GM21576 (cell line): ENCODE data around the gene NLE1.
A peak's percentile ranks its signal among the peaks of the same experiment; 100 is the strongest.

Source experiments
- ATAC-seq: cut with Tn5 transposase; IDR thresholded peaks from one replicate; pipeline ENCODE4 v1.9.1; 2021; ENCODE audit warnings: mild to moderate bottlenecking, moderate library complexity; ENCODE audit not compliant: unreplicated experiment

NLE1 gene

DNA sequence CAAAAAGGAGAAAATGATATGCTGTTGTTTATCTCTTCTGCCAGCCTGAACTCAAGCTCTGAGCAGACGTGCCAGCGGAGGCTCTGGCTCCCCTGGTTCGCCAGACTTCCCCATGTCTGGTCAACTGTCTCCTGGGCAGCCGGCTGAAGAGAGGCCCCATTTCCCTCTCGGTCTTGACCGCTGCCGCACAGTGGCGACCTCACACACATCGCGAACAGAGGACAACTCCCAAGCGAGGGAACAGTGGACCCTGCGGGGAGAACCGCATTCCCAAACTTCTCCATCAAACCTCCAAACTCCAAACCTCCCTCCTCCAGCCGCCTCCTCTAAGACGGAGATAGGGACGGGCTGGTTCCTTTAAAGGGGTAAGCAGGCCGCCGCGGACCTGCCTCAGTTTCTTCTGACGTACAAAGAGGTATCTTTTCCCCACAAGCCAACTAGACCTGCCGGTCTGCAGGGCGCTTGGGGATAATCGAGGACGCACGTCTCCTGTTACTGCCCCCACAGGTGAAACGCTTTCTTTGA lies 53.7 kb downstream of the NLE1 start:
- peak; percentile 20 for ATAC-seq

DNA sequence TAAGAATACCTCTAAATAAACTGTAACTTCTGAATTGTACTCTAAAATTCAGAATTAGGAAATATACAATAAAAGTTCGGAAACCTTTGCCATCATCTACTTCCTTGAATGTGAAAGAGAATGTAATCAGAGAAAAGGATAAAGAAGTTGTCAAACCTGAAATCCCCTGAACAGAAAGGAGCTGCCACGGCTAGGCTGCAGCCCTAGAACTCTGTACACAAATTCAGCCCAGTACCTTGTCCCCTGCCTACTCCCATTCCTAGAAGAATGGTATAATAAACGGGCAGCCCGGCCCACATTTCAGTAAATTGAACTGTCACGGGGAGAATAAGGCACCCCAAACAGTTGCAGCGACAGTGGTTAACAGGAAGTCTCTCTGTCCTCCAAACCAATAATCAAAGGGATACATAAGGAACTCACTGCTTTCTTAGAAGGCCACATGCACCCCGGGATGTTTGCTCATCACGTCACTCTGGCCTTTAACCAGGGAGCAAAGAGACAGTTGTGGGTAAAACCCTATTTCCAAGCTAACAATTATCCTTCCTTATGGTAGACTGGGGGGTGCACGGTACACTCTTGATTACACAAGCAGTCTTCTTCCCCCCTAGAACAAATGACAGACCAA lies 54.3 kb downstream of the NLE1 start:
- ATAC-seq, result no peak

DNA sequence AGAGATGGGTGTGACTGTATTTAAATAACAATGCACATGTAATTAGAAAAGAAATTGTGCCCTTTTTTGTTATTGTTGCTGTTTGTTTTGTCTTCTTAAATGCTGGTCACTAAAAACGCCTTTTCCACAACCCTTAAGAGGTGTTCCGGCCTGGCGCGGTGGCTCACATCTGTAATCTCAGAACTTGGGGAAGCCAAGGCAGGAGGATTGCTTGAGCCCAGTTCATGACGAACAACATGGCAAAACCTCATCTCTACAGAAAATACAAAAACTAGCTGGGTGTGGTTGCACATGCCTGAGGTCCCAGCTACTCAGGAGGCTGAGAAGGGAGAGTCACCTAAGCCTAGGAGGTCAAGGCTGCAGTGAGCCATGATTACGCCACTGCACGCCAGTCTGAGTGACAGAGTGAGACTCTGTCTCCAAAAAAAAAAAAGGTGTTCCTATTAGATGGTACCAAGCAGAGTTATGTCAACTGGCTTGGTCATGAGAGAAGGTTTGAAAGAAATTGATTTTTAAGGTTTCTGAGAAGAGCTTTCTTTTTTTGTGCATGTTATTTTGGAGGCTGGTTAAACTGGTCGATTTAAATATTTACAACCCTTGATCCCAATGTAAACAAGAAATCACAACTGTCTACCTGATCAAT lies 55.1 kb downstream of the NLE1 start:
- no peak for ATAC-seq

DNA sequence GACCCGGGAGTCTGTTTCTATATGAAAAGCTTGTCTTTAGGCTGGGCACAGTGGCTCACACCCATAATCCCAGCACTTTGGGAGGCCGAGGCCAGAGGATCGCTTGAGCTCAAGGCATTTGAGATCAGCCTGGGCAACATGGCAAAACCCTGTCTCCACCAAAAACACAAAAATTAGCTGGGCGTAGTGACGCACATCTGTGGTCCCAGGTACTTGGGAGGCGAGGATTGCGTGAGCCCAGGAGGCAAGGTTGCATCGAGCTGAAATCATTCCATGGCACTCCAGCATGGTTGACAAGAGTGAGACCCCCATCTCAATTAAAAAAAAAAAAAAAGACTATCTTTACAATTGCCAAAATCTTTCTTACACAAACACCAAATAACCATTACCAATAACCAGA lies 55.9 kb downstream of the NLE1 start:
- no peak for ATAC-seq

DNA sequence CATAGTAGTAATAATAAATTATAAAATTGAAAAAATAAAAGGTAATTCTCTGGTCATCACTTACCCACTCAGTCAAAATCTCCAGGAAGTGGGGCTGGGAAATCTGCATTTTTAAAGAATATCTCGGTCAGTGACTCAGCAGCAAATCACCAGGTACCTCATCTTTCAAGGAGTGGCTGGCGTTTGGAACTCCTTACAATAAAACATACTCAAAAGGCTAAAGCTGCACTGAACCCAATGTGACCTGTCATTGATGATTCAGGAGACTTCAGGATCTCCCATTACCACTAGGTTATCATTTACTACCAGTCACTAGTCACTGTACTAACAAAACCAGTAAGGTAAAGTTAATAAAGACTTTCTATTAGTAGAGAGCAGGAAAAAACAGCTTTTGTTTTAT lies 57.1 kb downstream of the NLE1 start:
- no peak for ATAC-seq

DNA sequence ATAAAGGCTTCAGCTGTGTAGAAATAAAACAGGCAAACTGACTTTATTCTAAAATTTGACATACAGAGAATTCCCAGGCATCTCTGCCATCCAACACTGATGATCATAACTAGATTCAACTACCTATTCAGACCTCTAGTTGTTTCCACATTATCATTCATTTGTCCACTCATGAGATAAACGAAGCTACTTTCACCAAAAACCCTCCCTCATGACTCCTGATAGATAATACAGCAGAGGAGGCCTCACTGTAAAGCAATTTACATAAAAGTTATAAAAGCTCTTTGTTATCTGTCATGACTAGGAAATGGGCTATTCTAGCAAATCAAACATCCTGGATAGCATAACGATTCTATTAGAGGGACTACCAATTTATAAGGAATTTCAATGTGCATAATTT lies 59.0 kb downstream of the NLE1 start:
- no peak for ATAC-seq

DNA sequence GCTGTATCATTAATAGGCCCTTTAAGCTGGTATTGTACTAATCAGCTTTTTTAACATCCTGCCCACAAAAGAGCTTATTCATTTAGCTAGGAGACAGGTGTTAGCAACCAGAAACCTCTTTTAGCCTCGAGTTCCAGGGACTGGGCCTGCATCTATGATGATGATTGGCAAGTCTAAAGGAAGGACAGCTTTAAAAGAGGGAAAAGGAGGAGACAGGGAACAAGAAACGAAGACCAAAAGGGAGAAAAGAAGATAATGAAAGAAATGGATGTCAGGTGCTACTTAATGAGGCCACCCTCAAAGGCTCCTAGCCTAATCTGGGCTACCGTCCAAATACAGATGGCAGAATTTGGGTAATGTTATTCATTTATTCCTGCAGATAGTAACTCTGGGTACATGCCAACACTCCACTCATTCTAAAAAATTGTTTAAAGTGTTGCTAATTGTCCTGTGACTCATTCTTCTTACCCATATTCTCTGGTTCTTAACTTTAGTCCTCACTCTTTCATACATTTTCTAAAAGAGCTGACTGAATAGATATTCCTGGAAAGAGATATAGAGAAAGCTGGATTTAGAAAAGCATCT lies 59.9 kb downstream of the NLE1 start:
- no peak for ATAC-seq

DNA sequence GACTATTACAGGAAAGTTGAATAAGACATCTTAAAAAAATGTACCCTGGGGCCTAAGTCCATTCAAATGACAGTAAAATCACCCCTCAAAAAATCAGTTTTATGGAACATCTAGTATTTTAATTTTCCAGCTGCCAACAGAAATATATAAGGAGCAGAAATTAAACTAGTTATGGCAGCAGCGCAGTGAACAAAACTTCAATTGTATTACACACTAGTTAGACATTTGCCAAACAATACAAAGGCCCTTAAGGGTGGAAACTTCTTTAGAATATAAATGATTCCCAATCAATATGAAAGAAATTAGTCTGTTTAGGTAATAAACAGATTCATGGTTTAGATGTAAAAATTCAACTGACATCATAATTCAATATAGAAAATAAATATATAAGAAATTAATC lies 60.5 kb downstream of the NLE1 start:
- no peak for ATAC-seq

DNA sequence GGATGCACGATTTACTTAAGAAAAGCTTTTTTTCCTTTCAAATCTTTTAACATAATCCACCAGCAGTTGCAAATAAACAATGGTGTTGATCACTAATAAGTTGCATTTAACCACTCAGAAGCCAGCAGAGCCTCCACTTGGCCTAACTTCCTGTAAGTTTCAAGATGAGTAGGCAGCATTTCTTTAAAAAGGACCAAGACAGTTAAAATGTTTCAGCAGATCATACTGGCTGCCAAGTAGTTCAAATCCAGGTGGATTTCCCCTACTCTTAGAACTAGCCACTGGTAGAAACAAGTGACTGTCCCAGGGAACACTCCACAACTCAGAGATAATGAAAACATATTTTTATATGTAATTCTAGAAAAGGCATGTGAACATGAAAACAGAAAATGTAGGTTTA lies 61.6 kb downstream of the NLE1 start:
- peak; percentile 67 for ATAC-seq

DNA sequence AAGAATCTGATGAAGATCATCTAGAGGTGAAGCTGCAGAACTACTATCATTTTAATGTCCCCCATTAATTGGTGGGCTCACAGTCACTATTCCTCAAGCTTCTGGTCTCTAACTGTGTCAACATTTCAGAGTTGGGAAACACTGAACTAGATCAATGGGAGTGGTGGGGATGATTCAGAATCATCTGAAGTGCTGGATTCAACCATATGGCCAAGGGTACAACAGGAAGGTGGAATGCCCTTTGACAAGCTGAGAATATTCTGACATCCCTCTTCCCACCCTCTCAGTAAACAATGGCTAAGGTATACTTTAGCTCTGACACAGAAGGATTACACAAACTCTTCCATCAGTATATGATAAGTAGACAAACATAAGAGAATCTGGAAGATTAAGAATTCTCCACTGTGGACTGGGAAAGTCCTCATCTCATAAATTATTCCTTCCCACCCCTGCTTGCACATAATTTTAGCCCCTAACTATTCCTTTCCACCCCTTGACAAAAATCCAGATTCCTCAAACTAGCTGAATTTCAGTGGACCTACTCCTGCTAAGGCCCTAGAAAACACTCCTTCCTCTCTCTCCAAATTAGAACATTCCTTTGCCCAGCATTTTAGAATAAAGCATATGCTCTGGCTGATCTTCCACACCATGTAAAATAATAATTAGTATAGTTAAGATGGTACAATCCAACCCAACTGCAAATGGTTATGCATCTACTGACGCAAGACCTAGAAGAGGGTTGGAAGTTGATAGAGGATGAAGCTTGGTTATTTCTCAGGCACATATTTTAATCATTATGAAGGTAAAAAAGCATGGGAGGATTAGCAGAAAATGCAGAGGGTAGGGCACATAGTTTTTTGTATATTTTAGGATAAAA lies 62.3 kb downstream of the NLE1 start:
- no peak for ATAC-seq
